Suprapubic skin (tissue), 4 donors: ENCODE results near the gene FRAT1. TPM values are rescaled to one million over a fixed set of nuclear protein-coding genes. Genes with fewer than 3 reads are reported as not detected.

Experiments
- DNase-seq, 2 donors: peaks; one replicate each; pipeline ENCODE4 v3.0.0-alpha.2; 2019; ENCODE audit warnings: low spot score in 2 of 2
- H3K27ac ChIP-seq: fragments of 200-600 bp; sonication (generic); one replicate; pipeline ENCODE4 v1.5.1; 2019
- H3K27me3 ChIP-seq: fragments of 200-600 bp; sonication (generic); one replicate; pipeline ENCODE4 v1.5.1; 2019
- H3K36me3 ChIP-seq: fragments of 200-600 bp; sonication (generic); one replicate; pipeline ENCODE4 v1.5.1; 2019
- H3K4me1 ChIP-seq: fragments of 200-600 bp; sonication (generic); one replicate; pipeline ENCODE4 v1.5.1; 2019
- H3K4me3 ChIP-seq: fragments of 200-600 bp; sonication (generic); one replicate; pipeline ENCODE4 v1.5.1; 2019; ENCODE audit warnings: mild to moderate bottlenecking
- H3K9me3 ChIP-seq: fragments of 200-600 bp; sonication (generic); one replicate; pipeline ENCODE4 v1.5.1; 2019
- EP300 ChIP-seq: sonication (generic); formaldehyde crosslinking; IDR thresholded peaks from one replicate; pipeline ENCODE4 v1.6.1; 2017; ENCODE audit warnings: antibody characterized with exemption
- POLR2A ChIP-seq, 2 donors: fragments of 450-650 bp; IDR thresholded peaks; one replicate each; pipeline ENCODE4 v1.6.1; 2017; ENCODE audit warnings: antibody characterized with exemption in 2 of 2, mild to moderate bottlenecking in 2 of 2, moderate library complexity in 2 of 2
- POLR2AphosphoS5 ChIP-seq, 3 donors: sonication (generic); formaldehyde crosslinking; IDR thresholded peaks; one replicate each; pipeline ENCODE4 v1.6.1; 2017; ENCODE audit warnings: antibody characterized with exemption in 3 of 3
- WGBS: methylation state at CpG from one replicate; pipeline ENCODE4 v1.1.5; 2018; 5-methylcytosine and 5-hydroxymethylcytosine counted together
- total RNA-seq, 4 donors: library from RNA; depleted of rRNA; stranded (reverse); fragments of >200 nt; gene quantifications; one replicate each; pipeline ENCODE4 v1.1.0, GENCODE V29; 2016
- TF ChIP-seq, protein P1 (sequence below), 2 donors: fragments of 200-600 bp in 1 of 2; fragments of 450-650 bp in 1 of 2; sonication (generic) in 1 of 2; IDR thresholded peaks; one replicate each; pipeline ENCODE4 v1.5.1; 2016 to 2019; ENCODE audit warnings: antibody characterized with exemption in 2 of 2, mild to moderate bottlenecking in 1 of 2, moderate library complexity in 1 of 2

FRAT1 gene
- total RNA-seq, 4 donors from 2014 or later: 5.2 to 8.4 (median 7.2) TPM

DNA sequence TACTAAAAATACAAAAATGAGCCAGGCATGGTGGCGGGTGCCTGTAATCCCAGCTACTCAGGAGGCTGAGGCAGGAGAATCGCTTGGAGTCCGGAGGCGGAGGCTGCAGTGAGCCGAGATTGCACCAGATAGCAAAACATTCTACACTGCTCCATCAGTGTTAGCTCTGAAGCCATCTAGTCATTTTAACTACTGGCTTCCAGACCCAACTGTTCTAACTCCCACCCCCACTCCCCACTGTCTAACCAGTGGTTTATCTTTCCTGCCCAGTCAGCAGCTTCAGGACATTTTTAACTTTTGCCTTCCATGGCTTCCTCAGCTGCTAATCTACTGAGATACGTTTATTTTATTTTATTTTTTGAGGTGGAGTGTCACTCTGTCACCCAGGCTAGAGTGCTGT is 6.2 kb upstream of the FRAT1 start:
- Histone ChIP-seq H3K36me3 (no peaks in the 10 kb centered on the region), H3K9me3 (no peaks in the 10 kb centered on the region), H3K4me1 (no peaks in the 10 kb centered on the region), H3K27ac (no peak overlapping the region), H3K27me3 (no peaks in the 10 kb centered on the region), H3K4me3 (no peak overlapping the region)
- DNase-seq: no peak
- TF ChIP-seq, protein P1, sequence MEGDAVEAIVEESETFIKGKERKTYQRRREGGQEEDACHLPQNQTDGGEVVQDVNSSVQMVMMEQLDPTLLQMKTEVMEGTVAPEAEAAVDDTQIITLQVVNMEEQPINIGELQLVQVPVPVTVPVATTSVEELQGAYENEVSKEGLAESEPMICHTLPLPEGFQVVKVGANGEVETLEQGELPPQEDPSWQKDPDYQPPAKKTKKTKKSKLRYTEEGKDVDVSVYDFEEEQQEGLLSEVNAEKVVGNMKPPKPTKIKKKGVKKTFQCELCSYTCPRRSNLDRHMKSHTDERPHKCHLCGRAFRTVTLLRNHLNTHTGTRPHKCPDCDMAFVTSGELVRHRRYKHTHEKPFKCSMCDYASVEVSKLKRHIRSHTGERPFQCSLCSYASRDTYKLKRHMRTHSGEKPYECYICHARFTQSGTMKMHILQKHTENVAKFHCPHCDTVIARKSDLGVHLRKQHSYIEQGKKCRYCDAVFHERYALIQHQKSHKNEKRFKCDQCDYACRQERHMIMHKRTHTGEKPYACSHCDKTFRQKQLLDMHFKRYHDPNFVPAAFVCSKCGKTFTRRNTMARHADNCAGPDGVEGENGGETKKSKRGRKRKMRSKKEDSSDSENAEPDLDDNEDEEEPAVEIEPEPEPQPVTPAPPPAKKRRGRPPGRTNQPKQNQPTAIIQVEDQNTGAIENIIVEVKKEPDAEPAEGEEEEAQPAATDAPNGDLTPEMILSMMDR (IDR thresholded peaks at IDR 0.05): no peak
- TF ChIP-seq POLR2A (IDR thresholded peaks at IDR 0.05) (no peak), EP300 (no peak), POLR2AphosphoS5 (IDR thresholded peaks at IDR 0.05) (no peak)
- 85% methylated on average over 6 of the region's 6 CpGs for WGBS

DNA sequence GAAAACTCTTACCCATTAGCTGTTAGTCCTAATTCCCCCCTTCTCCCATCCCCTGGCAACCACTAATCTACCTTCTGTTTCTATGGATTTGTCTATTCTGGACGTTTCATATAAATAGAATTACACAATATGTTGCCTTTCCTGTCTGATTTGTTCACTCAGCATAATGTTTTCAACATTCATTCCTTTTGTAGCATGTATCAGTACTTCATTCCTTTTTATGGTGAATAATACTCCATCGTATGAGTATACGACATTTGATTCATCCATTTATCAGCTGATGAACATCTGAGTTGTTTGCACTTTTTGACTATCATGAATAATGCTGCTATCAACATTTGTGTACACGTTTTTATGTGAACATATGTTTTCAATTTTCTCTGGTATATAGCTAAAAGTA is 4.4 kb upstream of the FRAT1 start:
- Histone ChIP-seq H3K4me3 (no peak overlapping the region), H3K36me3 (no peaks in the 10 kb centered on the region), H3K27me3 (no peaks in the 10 kb centered on the region), H3K4me1 (peaks cover 6% of the 10 kb centered on the region), H3K9me3 (no peaks in the 10 kb centered on the region), H3K27ac (no peak overlapping the region)
- DNase-seq: no peak
- WGBS: 38% methylated on average over 4 of the region's 4 CpGs
- TF ChIP-seq POLR2A (IDR thresholded peaks at IDR 0.05) (no peak), POLR2AphosphoS5 (IDR thresholded peaks at IDR 0.05) (no peak), EP300 (no peak)
- TF ChIP-seq, protein P1 (IDR thresholded peaks at IDR 0.05): no peak

GRCh38 chr10:97319671-97320479 is 804 bp downstream of the FRAT1 start:
- TF ChIP-seq POLR2A (IDR thresholded peaks at IDR 0.05): no peak
- no peak for TF ChIP-seq EP300
- peak in 1 of 3 donors; percentile 1 for TF ChIP-seq POLR2AphosphoS5 (IDR thresholded peaks at IDR 0.05)
- TF ChIP-seq, protein P1 (IDR thresholded peaks at IDR 0.05): no peak
- Histone ChIP-seq H3K4me3 (peak overlapping the region; percentile 86), H3K9me3 (no peaks in the 10 kb centered on the region), H3K36me3 (no peaks in the 10 kb centered on the region), H3K27ac (peak overlapping the region; percentile 98), H3K4me1 (peaks cover 29% of the 10 kb centered on the region), H3K27me3 (no peaks in the 10 kb centered on the region)
- DNase-seq: peak in 1 of 2 donors; percentile 75
- WGBS: under 1% methylated on average over 40 of the region's 83 CpGs

GRCh38 chr10:97320480-97321031 is 1.5 kb downstream of the FRAT1 start:
- Histone ChIP-seq H3K36me3 (no peaks in the 10 kb centered on the region), H3K4me3 (peak overlapping the region; percentile 86), H3K9me3 (no peaks in the 10 kb centered on the region), H3K27ac (peak overlapping the region; percentile 98), H3K27me3 (no peaks in the 10 kb centered on the region), H3K4me1 (peaks cover 29% of the 10 kb centered on the region)
- TF ChIP-seq EP300: no peak
- TF ChIP-seq, protein P1 (IDR thresholded peaks at IDR 0.05): no peak
- TF ChIP-seq POLR2A (IDR thresholded peaks at IDR 0.05): no peak
- TF ChIP-seq POLR2AphosphoS5 (IDR thresholded peaks at IDR 0.05): no peak
- peak in 1 of 2 donors; percentile 67 for DNase-seq
- whole genome bisulfite sequencing: 25% methylated on average over 17 of the region's 24 CpGs

GRCh38 chr10:97321032-97321803 is 2.1 kb downstream of the FRAT1 start:
- no peaks in the 10 kb centered on the region for H3K9me3 ChIP-seq
- H3K4me3 ChIP-seq: peak overlapping the region; percentile 86
- peaks cover 29% of the 10 kb centered on the region for H3K4me1 ChIP-seq
- peak in 1 of 2 donors; percentile 70 for DNase-seq
- no peaks in the 10 kb centered on the region for H3K27me3 ChIP-seq
- WGBS: 35% methylated on average over 16 of the region's 38 CpGs
- TF ChIP-seq EP300 (no peak), POLR2A (IDR thresholded peaks at IDR 0.05) (no peak)
- H3K36me3 ChIP-seq: no peaks in the 10 kb centered on the region
- H3K27ac ChIP-seq: peak overlapping the region; percentile 98
